K562 (cell line): ENCODE results near the gene POMT2. TPM values are rescaled to one million over a fixed set of nuclear protein-coding genes. Genes with fewer than 3 reads are reported as not detected.

ENCODE experiments used
- ATAC-seq: fragments of 200-7000 bp; cut with Tn5 transposase; 3 replicates; pipeline ENCODE4 v1.9.1; 2020; ENCODE audit warnings: moderate library complexity
- BruUV-seq: library from RNA; stranded (reverse); fragments of 400-500 nt; replicated peaks from 2 replicates; lab custom pipeline; 2021; lab: Mats Ljungman, UMichigan
- CTCF ChIA-PET: fragments of 300-600 bp; formaldehyde crosslinking; extraction: SDS; loops from one replicate; lab custom pipeline; 2021; ENCODE audit warnings: low intra/inter-chr PET ratio; lab: Yijun Ruan, JAX
- POLR2A ChIA-PET: fragments of 300-600, 350-650 bp; sonication (Branson Sonifier 250); formaldehyde crosslinking; extraction: SDS; loops from one replicate; lab custom pipeline; 2021; ENCODE audit warnings: antibody characterized with exemption, inconsistent platforms; lab: Yijun Ruan, JAX
- DNase-seq, 4 experiments: peaks; one replicate each; pipeline versions ENCODE4 v3.0.0 to v3.0.0-alpha.2; 2011 to 2018; ENCODE audit warnings: low spot score in 3 of 4, mixed read lengths in 3 of 4; ENCODE audit errors: extremely low read depth in 1 of 4
- FAIRE-seq: peaks from 2 replicates; lab custom pipeline; 2011; peaks lifted over from hg19 to GRCh38; lab: Jason Lieb, UNC
- H2AFZ ChIP-seq: 2 replicates; pipeline ENCODE4 v1.6.0; 2011; ENCODE audit warnings: low read depth, low read length, control low read depth, inconsistent platforms
- H3K27ac ChIP-seq: fragments of 200-600 bp; 3 replicates; pipeline ENCODE4 v1.8.0; 2011; ENCODE audit warnings: low read depth, mild to moderate bottlenecking, control low read depth, inconsistent platforms, low read length, moderate library complexity, mixed read lengths; ENCODE audit errors: extremely low read depth
- H3K27me3 ChIP-seq, 2 experiments: fragments of 300-600 bp in 1 of 2; 2 replicates in 1 of 2; 3 replicates in 1 of 2; pipeline versions ENCODE4 v1.6.0 to v1.8.0; 2011; ENCODE audit warnings: inconsistent platforms in 2 of 2, low read length in 2 of 2, mild to moderate bottlenecking in 1 of 2, mixed read lengths in 1 of 2, moderate library complexity in 1 of 2; ENCODE audit not compliant: control insufficient read depth in 2 of 2, insufficient read depth in 2 of 2
- H3K36me3 ChIP-seq: fragments of 300-600 bp; 3 replicates; pipeline ENCODE4 v1.8.0; 2011; ENCODE audit warnings: mild to moderate bottlenecking, low read length, inconsistent platforms; ENCODE audit not compliant: control insufficient read depth, insufficient read depth
- H3K4me1 ChIP-seq, 2 experiments: fragments of 200-600 bp in 1 of 2; replicated peaks in 1 of 2; 2 replicates in 1 of 2; 3 replicates in 1 of 2; pipeline versions ENCODE4 v1.5.1 to v1.8.0; 2011; ENCODE audit warnings: inconsistent platforms in 2 of 2, low read length in 2 of 2, mild to moderate bottlenecking in 1 of 2, mixed read lengths in 1 of 2, moderate library complexity in 1 of 2; ENCODE audit not compliant: control insufficient read depth in 2 of 2, insufficient read depth in 2 of 2
- H3K4me2 ChIP-seq: 2 replicates; pipeline ENCODE4 v1.6.1; 2011; ENCODE audit warnings: low read length, control low read depth, inconsistent platforms, mixed read lengths; ENCODE audit not compliant: insufficient read depth
- H3K4me3 ChIP-seq: fragments of 200-600 bp; sonication (generic), shearing (Covaris generic); 2 replicates; pipeline ENCODE4 v1.5.1; 2016; ENCODE audit warnings: control low read depth, inconsistent platforms
- H3K79me2 ChIP-seq: fragments of 200-600 bp; 3 replicates; pipeline ENCODE4 v1.8.0; 2011; ENCODE audit warnings: low read length, inconsistent platforms; ENCODE audit not compliant: control insufficient read depth, insufficient read depth
- H3K9ac ChIP-seq, 2 experiments: 2 replicates each; pipeline versions ENCODE4 v1.6.0 to v1.6.1; 2011; ENCODE audit warnings: low read depth in 2 of 2, low read length in 2 of 2, control low read depth in 1 of 2, inconsistent platforms in 1 of 2, mild to moderate bottlenecking in 1 of 2, mixed read lengths in 1 of 2; ENCODE audit not compliant: insufficient read depth in 1 of 2
- H3K9me1 ChIP-seq: one replicate; pipeline ENCODE4 v1.6.0; 2011; ENCODE audit warnings: inconsistent platforms, mild to moderate bottlenecking, low read length, moderate library complexity; ENCODE audit not compliant: control insufficient read depth, insufficient read depth
- H3K9me3 ChIP-seq: replicated peaks from 2 replicates; pipeline ENCODE4 v1.5.1; 2011; ENCODE audit warnings: low read depth, low read length, inconsistent platforms; ENCODE audit not compliant: control insufficient read depth, insufficient read depth
- H4K20me1 ChIP-seq: replicated peaks from 2 replicates; pipeline ENCODE4 v1.6.1; 2011; ENCODE audit warnings: low read length, inconsistent platforms, mixed read lengths; ENCODE audit not compliant: control insufficient read depth, insufficient read depth
- NFE2L1 ChIP-seq: fragments of 450-650 bp; IDR thresholded peaks from 2 replicates; pipeline ENCODE4 v1.6.1; 2016; ENCODE audit warnings: missing genetic modification characterization, low read depth, mild to moderate bottlenecking, missing compliant biosample characterization, moderate library complexity, borderline replicate concordance
- ZFP30 ChIP-seq: fragments of 250-450 bp; sonication (Bioruptor Pico); IDR thresholded peaks from 2 replicates; pipeline ENCODE4 v1.8.0; 2022; ENCODE audit warnings: moderate library complexity, mild to moderate bottlenecking, inconsistent platforms, borderline replicate concordance
- WGBS: fragments of 100-300 bp; shearing (Covaris generic); methylation state at CpG from one replicate; pipeline ENCODE4 v1.1.6; 2016; ENCODE audit warnings: low coverage, mixed read lengths; ENCODE audit not compliant: insufficient coverage; ENCODE audit errors: missing lambda C conversion rate; 5-methylcytosine and 5-hydroxymethylcytosine counted together
- in situ Hi-C: fragments of 300-500 bp; cut with MboI; formaldehyde crosslinking; loops from 4 replicates; pipeline ENCODE4 v1.15.0; 2018; ENCODE audit warnings: inconsistent platforms, mixed read lengths
- intact Hi-C: fragments of 100-400 bp; cut with micrococcal nuclease; formaldehyde crosslinking; loops from 2 replicates; pipeline ENCODE4 v1.14.2; 2022
- polyA plus RNA-seq, 8 experiments: library from polyadenylated mRNA; depleted of rRNA in 4 of 8; stranded (reverse) in 5 of 8; unstranded in 3 of 8; fragments of >200 nt; fragmentation: Nextera tagmentation in 2 of 8; fragmentation: Illumina TruSeq in 1 of 8; extraction: Ambion mirVana in 2 of 8; extraction: Trizol in 1 of 8; gene quantifications; 2 replicates each; pipeline versions ENCODE4 v1.2.1 to v1.2.3, GENCODE V29; 2011 to 2014; ENCODE audit warnings: inconsistent platforms in 1 of 8, missing spikeins in 1 of 8
- total RNA-seq, 7 experiments: library from RNA; depleted of rRNA in 6 of 7; stranded (reverse); fragments of >200 nt in 6 of 7; fragmentation: Illumina TruSeq in 2 of 7; extraction: Trizol in 2 of 7; gene quantifications; 2 replicates each; pipeline versions ENCODE4 v1.2.1 to v1.2.3, GENCODE V29; 2011 to 2021; ENCODE audit warnings: low replicate concordance in 1 of 7
- TF ChIP-seq, protein P1 (sequence below): fragments of 450-650 bp; IDR thresholded peaks from 2 replicates; pipeline ENCODE4 v1.6.1; 2016; ENCODE audit warnings: mild to moderate bottlenecking

The POMT2 gene
- total and polyA plus RNA-seq, 9 of the 15 experiments (the other 6 are each of a cell fraction or from before 2014, with no cell fraction given): 0.39 to 16.6 (median 7.8) TPM

DNA sequence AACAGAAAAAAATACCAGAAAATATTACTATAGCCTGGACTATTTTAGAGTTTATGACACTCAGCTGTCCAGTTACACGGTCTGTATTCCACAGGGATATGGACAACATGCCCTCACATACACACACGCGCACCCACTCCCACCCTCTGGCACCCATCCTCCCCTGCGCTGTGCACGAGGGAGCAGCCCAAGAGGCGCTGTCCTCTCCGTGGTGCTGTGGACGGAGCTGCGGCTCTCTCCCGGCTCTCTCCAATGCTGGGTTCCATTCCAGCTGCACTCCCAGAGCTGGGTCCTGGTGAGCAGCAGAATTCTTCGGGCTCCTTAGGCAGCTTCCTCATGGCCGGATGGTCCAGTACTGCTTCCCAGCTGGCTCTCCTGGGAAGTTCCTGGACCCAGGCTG, 43.7 kb downstream of the POMT2 start:
- no peak overlapping the region for H2AFZ ChIP-seq
- CTCF ChIA-PET: no interaction called here
- in situ Hi-C loops (no loop called here), intact Hi-C loops (no loop called here)
- no peaks in the 10 kb centered on the region; a peak in 1 of 5 replicates for H3K4me1 ChIP-seq
- H3K36me3 ChIP-seq: no peaks in the 10 kb centered on the region; the same call in 2 of the 3 replicates
- no peaks in the 10 kb centered on the region for H3K9me1 ChIP-seq
- 73% methylated on average over 6 of the region's 12 CpGs for WGBS
- POLR2A ChIA-PET: interaction anchor here (1.2 kb wide), 1 partner anchor 9 kb away, joined by 5 read pairs; no protein-coding TSS in a partner anchor
- H3K9me3 ChIP-seq: no peaks in the 10 kb centered on the region
- DNase-seq: no peak
- H3K27ac ChIP-seq: no peak overlapping the region
- no TSS peak for BruUV-seq
- no peak for ATAC-seq
- TF ChIP-seq, protein P1, sequence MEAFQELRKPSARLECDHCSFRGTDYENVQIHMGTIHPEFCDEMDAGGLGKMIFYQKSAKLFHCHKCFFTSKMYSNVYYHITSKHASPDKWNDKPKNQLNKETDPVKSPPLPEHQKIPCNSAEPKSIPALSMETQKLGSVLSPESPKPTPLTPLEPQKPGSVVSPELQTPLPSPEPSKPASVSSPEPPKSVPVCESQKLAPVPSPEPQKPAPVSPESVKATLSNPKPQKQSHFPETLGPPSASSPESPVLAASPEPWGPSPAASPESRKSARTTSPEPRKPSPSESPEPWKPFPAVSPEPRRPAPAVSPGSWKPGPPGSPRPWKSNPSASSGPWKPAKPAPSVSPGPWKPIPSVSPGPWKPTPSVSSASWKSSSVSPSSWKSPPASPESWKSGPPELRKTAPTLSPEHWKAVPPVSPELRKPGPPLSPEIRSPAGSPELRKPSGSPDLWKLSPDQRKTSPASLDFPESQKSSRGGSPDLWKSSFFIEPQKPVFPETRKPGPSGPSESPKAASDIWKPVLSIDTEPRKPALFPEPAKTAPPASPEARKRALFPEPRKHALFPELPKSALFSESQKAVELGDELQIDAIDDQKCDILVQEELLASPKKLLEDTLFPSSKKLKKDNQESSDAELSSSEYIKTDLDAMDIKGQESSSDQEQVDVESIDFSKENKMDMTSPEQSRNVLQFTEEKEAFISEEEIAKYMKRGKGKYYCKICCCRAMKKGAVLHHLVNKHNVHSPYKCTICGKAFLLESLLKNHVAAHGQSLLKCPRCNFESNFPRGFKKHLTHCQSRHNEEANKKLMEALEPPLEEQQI: no peak
- TF ChIP-seq NFE2L1 (no peak), ZFP30 (no peak)
- no peaks in the 10 kb centered on the region for H3K79me2 ChIP-seq
- no peaks in the 10 kb centered on the region for H4K20me1 ChIP-seq
- no peaks in the 10 kb centered on the region for H3K27me3 ChIP-seq
- no peak overlapping the region for H3K4me2 ChIP-seq
- FAIRE-seq: no peak
- no peak overlapping the region for H3K9ac ChIP-seq
- H3K4me3 ChIP-seq: no peak overlapping the region
